ENCODE results near the gene CCDC50.

- TF ChIP-seq, protein P1, sequence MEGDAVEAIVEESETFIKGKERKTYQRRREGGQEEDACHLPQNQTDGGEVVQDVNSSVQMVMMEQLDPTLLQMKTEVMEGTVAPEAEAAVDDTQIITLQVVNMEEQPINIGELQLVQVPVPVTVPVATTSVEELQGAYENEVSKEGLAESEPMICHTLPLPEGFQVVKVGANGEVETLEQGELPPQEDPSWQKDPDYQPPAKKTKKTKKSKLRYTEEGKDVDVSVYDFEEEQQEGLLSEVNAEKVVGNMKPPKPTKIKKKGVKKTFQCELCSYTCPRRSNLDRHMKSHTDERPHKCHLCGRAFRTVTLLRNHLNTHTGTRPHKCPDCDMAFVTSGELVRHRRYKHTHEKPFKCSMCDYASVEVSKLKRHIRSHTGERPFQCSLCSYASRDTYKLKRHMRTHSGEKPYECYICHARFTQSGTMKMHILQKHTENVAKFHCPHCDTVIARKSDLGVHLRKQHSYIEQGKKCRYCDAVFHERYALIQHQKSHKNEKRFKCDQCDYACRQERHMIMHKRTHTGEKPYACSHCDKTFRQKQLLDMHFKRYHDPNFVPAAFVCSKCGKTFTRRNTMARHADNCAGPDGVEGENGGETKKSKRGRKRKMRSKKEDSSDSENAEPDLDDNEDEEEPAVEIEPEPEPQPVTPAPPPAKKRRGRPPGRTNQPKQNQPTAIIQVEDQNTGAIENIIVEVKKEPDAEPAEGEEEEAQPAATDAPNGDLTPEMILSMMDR (IDR thresholded peaks at IDR 0.05; ENCODE audit: extremely low read depth in 1 of 2, insufficient read depth in 1 of 2, low read depth in 1 of 2, low read length in 2 of 2): no peak
- no peak for TF ChIP-seq EZH2 (IDR thresholded peaks at IDR 0.05; ENCODE audit: borderline replicate concordance, low read depth, low read length, severe bottlenecking)
Measured at GRCh38 chr3:191336833-191337232, 7.6 kb downstream of the CCDC50 start.

Measured in endothelial cell of umbilical vein (primary cell).